Measurements from ENCODE around the gene NFYA. TPM values are rescaled to one million over a fixed set of nuclear protein-coding genes. Genes with fewer than 3 reads are reported as not detected.
A peak's percentile ranks its signal among the peaks of the same experiment; 100 is the strongest.

NFYA gene
- total RNA-seq, 1 experiment from 2014 or later, result 25.7 TPM

DNA sequence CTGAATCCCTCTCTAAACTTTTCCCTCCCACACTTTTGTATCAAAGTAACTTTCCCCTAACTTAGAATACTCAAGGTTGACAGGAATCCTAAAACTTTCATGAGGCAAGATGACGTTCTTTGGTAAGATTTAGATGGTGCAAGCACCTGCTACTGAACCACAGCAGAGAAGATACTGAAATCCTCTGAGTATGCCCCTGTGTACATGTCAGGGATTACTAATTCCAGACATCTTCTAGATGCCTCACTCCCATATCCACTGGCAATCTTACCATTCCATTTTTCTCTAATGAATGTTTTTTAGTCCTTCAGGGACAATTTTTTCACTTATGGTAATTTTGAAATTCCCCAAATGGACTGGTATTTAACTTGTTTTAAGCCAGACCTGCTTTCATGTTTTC lies 10.7 kb upstream of the NFYA start:
- intact Hi-C loops (cut with micrococcal nuclease; ENCODE audit: unreplicated experiment), result loop anchor here (10.0 kb wide), 1 partner anchor 347 kb away; no protein-coding TSS in a partner anchor
- peaks cover 92% of the 10 kb centered on the region for H3K4me1 ChIP-seq
- no peaks in the 10 kb centered on the region; the same call in 1 of the 2 replicates for H3K36me3 ChIP-seq (ENCODE audit: control insufficient read depth, insufficient read depth, low read length)
- peaks cover 36% of the 10 kb centered on the region for H3K36me3 Mint-ChIP-seq (ENCODE audit: insufficient read depth, unreplicated experiment)
- no peak for DNase-seq
- BruUV-seq (replicated peaks), result no TSS peak
- CTCF ChIA-PET, result no interaction called here
- peak overlapping the region; percentile 11 for H3K4me3 Mint-ChIP-seq (ENCODE audit: unreplicated experiment)
- H3K27me3 ChIP-seq (replicated peaks; ENCODE audit: control insufficient read depth, insufficient read depth, low read length), result no peaks in the 10 kb centered on the region
- H3K27ac Mint-ChIP-seq (ENCODE audit: unreplicated experiment), result no peak overlapping the region
- H3K27me3 Mint-ChIP-seq (ENCODE audit: insufficient read depth, unreplicated experiment), result no peaks in the 10 kb centered on the region
- TF ChIP-seq, protein P1, sequence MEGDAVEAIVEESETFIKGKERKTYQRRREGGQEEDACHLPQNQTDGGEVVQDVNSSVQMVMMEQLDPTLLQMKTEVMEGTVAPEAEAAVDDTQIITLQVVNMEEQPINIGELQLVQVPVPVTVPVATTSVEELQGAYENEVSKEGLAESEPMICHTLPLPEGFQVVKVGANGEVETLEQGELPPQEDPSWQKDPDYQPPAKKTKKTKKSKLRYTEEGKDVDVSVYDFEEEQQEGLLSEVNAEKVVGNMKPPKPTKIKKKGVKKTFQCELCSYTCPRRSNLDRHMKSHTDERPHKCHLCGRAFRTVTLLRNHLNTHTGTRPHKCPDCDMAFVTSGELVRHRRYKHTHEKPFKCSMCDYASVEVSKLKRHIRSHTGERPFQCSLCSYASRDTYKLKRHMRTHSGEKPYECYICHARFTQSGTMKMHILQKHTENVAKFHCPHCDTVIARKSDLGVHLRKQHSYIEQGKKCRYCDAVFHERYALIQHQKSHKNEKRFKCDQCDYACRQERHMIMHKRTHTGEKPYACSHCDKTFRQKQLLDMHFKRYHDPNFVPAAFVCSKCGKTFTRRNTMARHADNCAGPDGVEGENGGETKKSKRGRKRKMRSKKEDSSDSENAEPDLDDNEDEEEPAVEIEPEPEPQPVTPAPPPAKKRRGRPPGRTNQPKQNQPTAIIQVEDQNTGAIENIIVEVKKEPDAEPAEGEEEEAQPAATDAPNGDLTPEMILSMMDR (IDR thresholded peaks at IDR 0.05; ENCODE audit: insufficient read depth in 1 of 2, low read depth in 1 of 2, low read length in 1 of 2, severe bottlenecking in 1 of 2, unreplicated experiment in 1 of 2), result no peak
- no peaks in the 10 kb centered on the region for H3K9me3 ChIP-seq
- POLR2A ChIA-PET, result no interaction called here
- H3K4me3 ChIP-seq (ENCODE audit: low read depth, low read length), result no peak overlapping the region
- H3K4me1 Mint-ChIP-seq (ENCODE audit: low read depth, unreplicated experiment), result peaks cover 88% of the 10 kb centered on the region
- H3K9me3 Mint-ChIP-seq (ENCODE audit: unreplicated experiment), result peaks cover 9% of the 10 kb centered on the region

- Histone ChIP-seq H3K4me1 (peaks cover 80% of the 10 kb centered on the region), H3K27me3 (replicated peaks; ENCODE audit: control insufficient read depth, insufficient read depth, low read length) (no peaks in the 10 kb centered on the region), H3K36me3 (ENCODE audit: control insufficient read depth, insufficient read depth, low read length) (no peaks in the 10 kb centered on the region; the same call in 1 of the 2 replicates), H3K4me3 (ENCODE audit: low read depth, low read length) (no peak overlapping the region), H3K9me3 (no peaks in the 10 kb centered on the region)
- peaks cover 9% of the 10 kb centered on the region for H3K9me3 Mint-ChIP-seq (ENCODE audit: unreplicated experiment)
- ChIA-PET CTCF (interaction anchor here (1.5 kb wide), 2 partner anchors 9 to 24 kb away, joined by 4 to 10 read pairs; no protein-coding TSS in a partner anchor), POLR2A (no interaction called here)
- H3K27ac Mint-ChIP-seq (ENCODE audit: unreplicated experiment), result peak overlapping the region; percentile 68
- H3K36me3 Mint-ChIP-seq (ENCODE audit: insufficient read depth, unreplicated experiment), result peaks cover 42% of the 10 kb centered on the region
- H3K4me3 Mint-ChIP-seq (ENCODE audit: unreplicated experiment), result peak overlapping the region; percentile 70
- peaks cover 73% of the 10 kb centered on the region for H3K4me1 Mint-ChIP-seq (ENCODE audit: low read depth, unreplicated experiment)
- TF ChIP-seq, protein P1 (IDR thresholded peaks at IDR 0.05; ENCODE audit: insufficient read depth in 1 of 2, low read depth in 1 of 2, low read length in 1 of 2, severe bottlenecking in 1 of 2, unreplicated experiment in 1 of 2), result no peak
- no TSS peak for BruUV-seq (replicated peaks)
- intact Hi-C loops (cut with micrococcal nuclease; ENCODE audit: unreplicated experiment), result loop anchor here (10.0 kb wide), 1 partner anchor 349 kb away; no protein-coding TSS in a partner anchor
- no peak for DNase-seq
- H3K27me3 Mint-ChIP-seq (ENCODE audit: insufficient read depth, unreplicated experiment), result no peaks in the 10 kb centered on the region
Measured at GRCh38 chr6:41063884-41064285, 8.9 kb upstream of the NFYA start.

- Mint-ChIP-seq H3K27me3 (ENCODE audit: insufficient read depth, unreplicated experiment) (no peaks in the 10 kb centered on the region), H3K27ac (ENCODE audit: unreplicated experiment) (peak overlapping the region; percentile 68), H3K4me1 (ENCODE audit: low read depth, unreplicated experiment) (peaks cover 64% of the 10 kb centered on the region), H3K4me3 (ENCODE audit: unreplicated experiment) (peak overlapping the region; percentile 70), H3K9me3 (ENCODE audit: unreplicated experiment) (peaks cover 7% of the 10 kb centered on the region), H3K36me3 (ENCODE audit: insufficient read depth, unreplicated experiment) (peaks cover 41% of the 10 kb centered on the region)
- no peaks in the 10 kb centered on the region; the same call in 1 of the 2 replicates for H3K36me3 ChIP-seq (ENCODE audit: control insufficient read depth, insufficient read depth, low read length)
- TF ChIP-seq, protein P1 (IDR thresholded peaks at IDR 0.05; ENCODE audit: insufficient read depth in 1 of 2, low read depth in 1 of 2, low read length in 1 of 2, severe bottlenecking in 1 of 2, unreplicated experiment in 1 of 2), result no peak
- intact Hi-C loops (cut with micrococcal nuclease; ENCODE audit: unreplicated experiment), result loop anchor here (1.0 to 10.0 kb wide), 7 partner anchors 16 to 350 kb away; no protein-coding TSS in a partner anchor
- peak; percentile 62 to 72 for DNase-seq
- no peaks in the 10 kb centered on the region for H3K9me3 ChIP-seq
- H3K27me3 ChIP-seq (replicated peaks; ENCODE audit: control insufficient read depth, insufficient read depth, low read length), result no peaks in the 10 kb centered on the region
- ChIA-PET POLR2A (interaction anchor here (0.7 kb wide), 1 partner anchor 350 kb away, joined by 6 read pairs; no protein-coding TSS in a partner anchor), CTCF (interaction anchor here (0.7 to 1.5 kb wide), 4 partner anchors 10 to 699 kb away, joined by 3 to 10 read pairs (median 4); no protein-coding TSS in a partner anchor)
- H3K4me1 ChIP-seq, result peaks cover 70% of the 10 kb centered on the region
- H3K4me3 ChIP-seq (ENCODE audit: low read depth, low read length), result no peak overlapping the region
- no TSS peak for BruUV-seq (replicated peaks)
Measured at GRCh38 chr6:41064841-41065240, 7.9 kb upstream of the NFYA start.

All from Caco-2 (cell line).